ENCODE measurements around the gene SHISA5. TPM values are rescaled to one million over a fixed set of nuclear protein-coding genes. Genes with fewer than 3 reads are reported as not detected.

Gene SHISA5
- total and polyA plus RNA-seq, 2 experiments from 2014 or later: 146 to 166 TPM

DNA sequence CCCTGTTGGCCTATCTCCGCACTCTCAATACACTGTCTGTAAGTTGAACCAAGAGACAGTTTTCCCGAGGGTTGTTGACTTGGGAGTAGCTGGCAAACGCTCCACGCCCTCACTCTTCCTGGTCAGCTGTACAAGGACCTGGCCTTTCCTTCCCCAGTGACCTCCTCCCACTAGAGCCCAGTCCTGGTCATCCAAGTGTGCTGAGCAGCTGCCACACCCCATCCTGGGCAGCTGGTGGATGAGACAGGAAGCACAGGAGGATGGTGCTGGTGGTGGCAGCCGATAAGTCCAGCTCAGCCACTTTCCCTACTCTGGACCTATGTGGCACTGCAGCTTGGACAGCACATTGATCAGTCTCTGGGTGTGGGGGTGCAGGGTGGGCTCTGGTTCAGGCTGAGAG, 32.8 kb upstream of the SHISA5 start (continued):
- no peak for TF ChIP-seq CTCF (conservative IDR thresholded peaks at IDR 0.05; ENCODE audit: low read depth in 2 of 2)
- TF ChIP-seq STAT1 (IDR thresholded peaks at IDR 0.05; ENCODE audit: unreplicated experiment): no peak
- TF ChIP-seq POLR2AphosphoS5 (IDR thresholded peaks at IDR 0.05; ENCODE audit: low read depth): no peak
- no peak for TF ChIP-seq EZH2 (IDR thresholded peaks at IDR 0.05; ENCODE audit: low read depth, unreplicated experiment)
- no peak for TF ChIP-seq REST (IDR thresholded peaks at IDR 0.05; ENCODE audit: unreplicated experiment)
- no peak for TF ChIP-seq ZNF331 (CRISPR knock-in tag; IDR thresholded peaks at IDR 0.05; ENCODE audit: low read depth)

DNA sequence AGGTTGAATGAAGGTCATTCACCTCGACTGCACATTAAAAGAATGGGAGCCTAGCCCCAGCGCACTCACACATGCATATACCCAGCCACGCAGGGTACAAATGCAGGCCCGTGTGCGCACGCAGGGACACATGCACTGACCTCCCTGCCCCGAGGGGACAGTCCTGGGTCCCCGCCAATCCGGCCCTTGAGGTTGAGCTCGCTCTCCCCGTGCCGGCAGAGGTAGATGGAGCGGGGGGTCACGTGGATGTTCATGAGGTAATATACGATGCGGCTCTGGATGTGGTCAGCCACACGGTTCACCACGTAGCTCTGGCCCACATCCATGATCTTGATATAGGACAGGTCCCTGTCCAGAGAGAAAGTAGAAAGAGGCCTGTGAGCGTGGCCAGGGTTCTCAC, 32.1 kb upstream of the SHISA5 start:
- Histone ChIP-seq H4K20me1 (replicated peaks; ENCODE audit: insufficient read depth) (no peaks in the 10 kb centered on the region; the same call in 1 of the 2 replicates), H3K27ac (ENCODE audit: low read depth) (no peak overlapping the region), H3K4me1 (ENCODE audit: insufficient read depth) (no peaks in the 10 kb centered on the region), H3K27me3 (ENCODE audit: insufficient read depth) (no peaks in the 10 kb centered on the region), H3K4me3 (no peak overlapping the region), H3K79me2 (replicated peaks; ENCODE audit: insufficient read depth) (no peaks in the 10 kb centered on the region), H3K36me3 (ENCODE audit: insufficient read depth) (no peaks in the 10 kb centered on the region; the same call in 1 of the 2 replicates), H3K4me2 (no peak overlapping the region), H2AFZ (no peak overlapping the region), H3F3A (replicated peaks; ENCODE audit: low read depth) (peaks cover 4% of the 10 kb centered on the region; the same call in 1 of the 2 replicates), H3K9me2 (ENCODE audit: insufficient read depth) (no peaks in the 10 kb centered on the region)
- DNase-seq (ENCODE audit: low spot score): no peak
- ATAC-seq: no peak
- no peak overlapping the region for H3K27ac Mint-ChIP-seq
- H3K9me3 Mint-ChIP-seq: no peaks in the 10 kb centered on the region
- H3K36me3 Mint-ChIP-seq (ENCODE audit: low read depth): peaks cover 23% of the 10 kb centered on the region
- no peak overlapping the region for H3K4me3 Mint-ChIP-seq
- peaks cover 4% of the 10 kb centered on the region for H3K27me3 Mint-ChIP-seq (ENCODE audit: insufficient read depth, low read depth, poor library complexity)
- no peaks in the 10 kb centered on the region for H3K4me1 Mint-ChIP-seq
- no peak for TF ChIP-seq EZH2phosphoT487 (IDR thresholded peaks at IDR 0.05; ENCODE audit: unreplicated experiment)
- TF ChIP-seq ETS1 (IDR thresholded peaks at IDR 0.05): no peak
- no peak for TF ChIP-seq POLR2AphosphoS5 (IDR thresholded peaks at IDR 0.05; ENCODE audit: low read depth)
- TF ChIP-seq STAT1 (IDR thresholded peaks at IDR 0.05; ENCODE audit: unreplicated experiment): no peak
- no peak for TF ChIP-seq CREB1 (CRISPR knock-in tag; IDR thresholded peaks at IDR 0.05; ENCODE audit: low read depth)
- no peak for TF ChIP-seq ZNF331 (CRISPR knock-in tag; IDR thresholded peaks at IDR 0.05; ENCODE audit: low read depth)
- no peak for TF ChIP-seq NANOG (IDR thresholded peaks at IDR 0.05; ENCODE audit: borderline replicate concordance)
- no peak for TF ChIP-seq CTCF (conservative IDR thresholded peaks at IDR 0.05; ENCODE audit: low read depth in 2 of 2)
- TF ChIP-seq REST (IDR thresholded peaks at IDR 0.05; ENCODE audit: unreplicated experiment): no peak
- no peak for TF ChIP-seq JUNB (IDR thresholded peaks at IDR 0.05; ENCODE audit: unreplicated experiment)
- no peak for TF ChIP-seq ZNF114 (CRISPR knock-in tag; IDR thresholded peaks at IDR 0.05)

Measured in GM23338 (cell line).